ENCODE measurements around the gene LPCAT1.
"Not testable (repeated sequence)": the region's sequence is repeated elsewhere in the genome, so short reads cannot be mapped to it uniquely, and the experiment has no call there.

Gene LPCAT1

GRCh38 chr5:1463326-1464095, 60.2 kb downstream of the LPCAT1 start:
- DNase-seq, result no peak

GRCh38 chr5:1462358-1462757, 61.4 kb downstream of the LPCAT1 start:
- DNase-seq, result no peak

- no peak for DNase-seq
These were observed 62.4 kb downstream of the LPCAT1 start for GRCh38 chr5:1461396-1461795.

GRCh38 chr5:1460054-1460682, 63.6 kb downstream of the LPCAT1 start:
- no peak for DNase-seq

GRCh38 chr5:1459435-1459834, 64.3 kb downstream of the LPCAT1 start:
- not testable (repeated sequence) for DNase-seq

GRCh38 chr5:1456110-1456881, 67.5 kb downstream of the LPCAT1 start:
- DNase-seq, result not testable (repeated sequence)

GRCh38 chr5:1453613-1454012, 70.1 kb downstream of the LPCAT1 start:
- DNase-seq, result no peak

- no peak for DNase-seq
These were observed 74.6 kb downstream of the LPCAT1 start for GRCh38 chr5:1449081-1449630.

GRCh38 chr5:1448511-1449011, 75.2 kb downstream of the LPCAT1 start:
- DNase-seq, result no peak

- no peak for DNase-seq
These were observed 75.9 kb downstream of the LPCAT1 start for GRCh38 chr5:1447671-1448361.

- no peak for DNase-seq
These were observed 77.0 kb downstream of the LPCAT1 start for GRCh38 chr5:1446602-1447343.

GRCh38 chr5:1445689-1446601, 77.8 kb downstream of the LPCAT1 start:
- no peak for DNase-seq

- no peak for DNase-seq
These were observed 78.5 kb downstream of the LPCAT1 start, which contains the start of gene SLC6A3 for GRCh38 chr5:1445313-1445688. SLC6A3 (minus strand) TSS chr5:1445440; CDS start chr5:1443197, 2,243 bp downstream.

GRCh38 chr5:1444361-1445189, 79.2 kb downstream of the LPCAT1 start:
- no peak for DNase-seq

GRCh38 chr5:1443991-1444360, 79.8 kb downstream of the LPCAT1 start:
- DNase-seq, result no peak

- no peak for DNase-seq
These were observed 80.6 kb downstream of the LPCAT1 start for GRCh38 chr5:1443171-1443570.

- no peak for DNase-seq
These were observed 81.3 kb downstream of the LPCAT1 start for GRCh38 chr5:1442222-1443145.

GRCh38 chr5:1441166-1441865, 82.4 kb downstream of the LPCAT1 start:
- no peak for DNase-seq

Data from activated CD4-positive, CD25-positive, alpha-beta regulatory T cell (primary cell).